Astrocyte of the spinal cord (primary cell): ENCODE measurements around the gene KCP.
A peak's percentile ranks its signal among the peaks of the same experiment; 100 is the strongest.

Experiments
- DNase-seq: peaks from one replicate; pipeline ENCODE4 v3.0.0; 2011; ENCODE audit warnings: low read depth, low spot score
- H3K4me3 ChIP-seq: 2 replicates; pipeline ENCODE4 v1.5.1; 2011; ENCODE audit warnings: low read depth, mild to moderate bottlenecking, low read length, moderate library complexity
- in situ Hi-C: cut with HindIII; loops from 2 replicates; pipeline ENCODE4 v1.10.0; 2017; ENCODE audit warnings: low sequenced_read_pairs
- TF ChIP-seq, protein P1 (sequence below): IDR thresholded peaks from 2 replicates; pipeline ENCODE4 v1.5.1; 2012; ENCODE audit warnings: low read depth, mild to moderate bottlenecking, low read length, inconsistent platforms

The KCP gene

DNA sequence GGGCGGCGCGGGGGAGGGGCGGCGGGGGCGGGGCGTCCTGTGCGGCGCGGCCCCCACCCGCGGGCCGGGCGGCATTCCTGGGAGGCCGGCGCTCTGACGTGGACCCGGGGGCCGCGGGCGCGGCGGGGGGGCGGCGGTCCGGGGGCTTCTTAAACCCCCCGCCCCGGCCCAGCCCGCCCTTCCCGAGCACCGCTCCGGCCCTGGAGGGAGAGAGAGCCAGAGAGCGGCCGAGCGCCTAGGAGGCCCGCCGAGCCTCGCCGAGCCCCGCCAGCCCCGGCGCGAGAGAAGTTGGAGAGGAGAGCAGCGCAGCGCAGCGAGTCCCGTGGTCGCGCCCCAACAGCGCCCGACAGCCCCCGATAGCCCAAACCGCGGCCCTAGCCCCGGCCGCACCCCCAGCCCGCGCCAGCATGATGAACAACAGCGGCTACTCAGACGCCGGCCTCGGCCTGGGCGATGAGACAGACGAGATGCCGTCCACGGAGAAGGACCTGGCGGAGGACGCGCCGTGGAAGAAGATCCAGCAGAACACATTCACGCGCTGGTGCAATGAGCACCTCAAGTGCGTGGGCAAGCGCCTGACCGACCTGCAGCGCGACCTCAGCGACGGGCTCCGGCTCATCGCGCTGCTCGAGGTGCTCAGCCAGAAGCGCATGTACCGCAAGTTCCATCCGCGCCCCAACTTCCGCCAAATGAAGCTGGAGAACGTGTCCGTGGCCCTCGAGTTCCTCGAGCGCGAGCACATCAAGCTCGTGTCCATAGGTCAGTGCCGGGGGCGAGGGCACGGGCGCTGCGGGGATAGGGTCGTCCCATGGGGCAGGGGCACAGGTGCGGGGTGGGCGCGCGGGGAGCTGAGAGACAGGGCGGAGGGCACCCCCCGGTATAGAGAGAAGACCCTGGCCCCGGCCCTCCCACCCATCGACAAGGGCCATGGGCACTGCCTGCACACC lies 80.0 kb downstream of the KCP start, which contains the start of gene FLNC:
FLNC (plus strand) TSS at position 176 of the 947 bp plus-strand sequence; CDS start at position 408, 232 bp downstream.
- TF ChIP-seq, protein P1, sequence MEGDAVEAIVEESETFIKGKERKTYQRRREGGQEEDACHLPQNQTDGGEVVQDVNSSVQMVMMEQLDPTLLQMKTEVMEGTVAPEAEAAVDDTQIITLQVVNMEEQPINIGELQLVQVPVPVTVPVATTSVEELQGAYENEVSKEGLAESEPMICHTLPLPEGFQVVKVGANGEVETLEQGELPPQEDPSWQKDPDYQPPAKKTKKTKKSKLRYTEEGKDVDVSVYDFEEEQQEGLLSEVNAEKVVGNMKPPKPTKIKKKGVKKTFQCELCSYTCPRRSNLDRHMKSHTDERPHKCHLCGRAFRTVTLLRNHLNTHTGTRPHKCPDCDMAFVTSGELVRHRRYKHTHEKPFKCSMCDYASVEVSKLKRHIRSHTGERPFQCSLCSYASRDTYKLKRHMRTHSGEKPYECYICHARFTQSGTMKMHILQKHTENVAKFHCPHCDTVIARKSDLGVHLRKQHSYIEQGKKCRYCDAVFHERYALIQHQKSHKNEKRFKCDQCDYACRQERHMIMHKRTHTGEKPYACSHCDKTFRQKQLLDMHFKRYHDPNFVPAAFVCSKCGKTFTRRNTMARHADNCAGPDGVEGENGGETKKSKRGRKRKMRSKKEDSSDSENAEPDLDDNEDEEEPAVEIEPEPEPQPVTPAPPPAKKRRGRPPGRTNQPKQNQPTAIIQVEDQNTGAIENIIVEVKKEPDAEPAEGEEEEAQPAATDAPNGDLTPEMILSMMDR, result no peak
- in situ Hi-C loops, result no loop called here
- DNase-seq, result peak; percentile 80
- H3K4me3 ChIP-seq, result peak within 1 kb of the TSS; percentile 90

DNA sequence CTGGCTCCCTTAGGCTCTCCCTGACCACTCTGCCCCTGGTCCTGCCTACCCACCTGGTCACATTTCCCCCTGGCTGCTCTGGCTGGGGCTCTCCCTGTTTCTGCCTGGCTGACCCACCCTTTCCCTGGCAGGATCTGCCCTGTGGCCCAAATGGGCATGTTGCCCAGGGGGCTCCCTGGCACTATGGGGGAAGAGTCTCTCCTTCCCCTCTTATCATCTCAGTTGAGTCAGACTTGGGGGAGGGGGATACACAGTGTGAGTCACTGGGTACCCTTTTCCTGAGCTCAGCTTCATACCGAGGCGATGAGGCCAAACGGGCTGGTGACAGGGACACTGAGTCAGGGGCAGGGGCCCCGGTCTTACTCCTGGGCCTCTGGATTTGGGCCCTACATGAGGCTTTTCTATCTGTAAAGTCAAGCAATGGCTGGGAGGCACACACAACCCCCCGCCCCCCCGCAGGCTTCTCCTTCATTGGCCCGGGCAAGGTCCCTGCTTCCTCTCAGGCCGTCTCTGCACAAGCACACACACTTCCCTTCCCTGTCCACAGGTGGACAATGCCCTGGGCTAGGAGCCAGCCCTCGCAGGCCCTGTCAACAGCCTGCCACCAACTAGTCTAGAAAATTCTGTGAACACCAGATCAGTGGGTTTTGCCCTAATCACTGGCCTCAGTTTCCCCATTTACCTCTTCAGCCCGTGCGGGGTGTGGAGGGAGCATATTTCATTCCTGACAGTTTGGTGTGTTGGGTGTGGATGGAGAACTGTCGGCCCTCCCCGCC lies 80.9 kb downstream of the KCP start:
- peak overlapping the region; percentile 16 for H3K4me3 ChIP-seq
- DNase-seq, result peak; percentile 55
- in situ Hi-C loops, result no loop called here
- TF ChIP-seq, protein P1, result no peak

DNA sequence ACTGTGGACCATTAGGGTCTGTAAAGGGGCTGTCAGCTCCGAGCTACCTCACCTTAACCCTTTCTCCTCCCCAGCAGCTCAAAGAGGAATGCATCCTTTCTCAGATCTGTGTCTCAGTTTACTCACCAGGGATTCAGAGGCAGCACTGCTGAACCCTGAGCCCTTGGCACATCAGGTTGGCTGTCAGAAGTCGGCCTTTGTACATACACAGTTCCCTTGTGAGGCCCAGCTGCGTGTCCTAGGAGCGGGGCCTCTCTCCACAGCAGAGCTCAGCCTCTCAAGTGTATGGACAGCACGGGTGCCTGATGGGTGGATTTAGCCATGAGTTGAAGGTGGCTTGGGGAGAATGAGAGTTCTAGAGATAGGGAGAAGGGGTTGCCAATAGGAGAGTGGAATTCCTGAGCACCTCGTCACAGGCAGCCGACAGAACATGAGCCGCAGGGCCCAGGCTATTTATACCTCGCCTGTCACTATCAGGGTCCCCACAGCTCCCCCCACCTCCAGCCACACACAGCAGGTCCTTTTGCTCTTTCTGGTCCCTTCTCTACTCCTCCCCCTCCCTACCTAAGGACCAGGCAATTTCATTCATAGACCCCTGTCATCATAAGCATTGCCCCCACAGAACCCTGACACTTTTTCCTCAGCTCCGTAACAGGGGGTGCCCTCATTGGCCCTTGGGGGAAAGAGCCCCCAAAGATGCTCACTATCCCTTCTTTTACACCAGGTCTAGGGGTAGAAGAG lies 82.4 kb downstream of the KCP start:
- TF ChIP-seq, protein P1, result no peak
- H3K4me3 ChIP-seq, result no peak overlapping the region
- in situ Hi-C loops, result no loop called here
- peak; percentile 73 for DNase-seq

DNA sequence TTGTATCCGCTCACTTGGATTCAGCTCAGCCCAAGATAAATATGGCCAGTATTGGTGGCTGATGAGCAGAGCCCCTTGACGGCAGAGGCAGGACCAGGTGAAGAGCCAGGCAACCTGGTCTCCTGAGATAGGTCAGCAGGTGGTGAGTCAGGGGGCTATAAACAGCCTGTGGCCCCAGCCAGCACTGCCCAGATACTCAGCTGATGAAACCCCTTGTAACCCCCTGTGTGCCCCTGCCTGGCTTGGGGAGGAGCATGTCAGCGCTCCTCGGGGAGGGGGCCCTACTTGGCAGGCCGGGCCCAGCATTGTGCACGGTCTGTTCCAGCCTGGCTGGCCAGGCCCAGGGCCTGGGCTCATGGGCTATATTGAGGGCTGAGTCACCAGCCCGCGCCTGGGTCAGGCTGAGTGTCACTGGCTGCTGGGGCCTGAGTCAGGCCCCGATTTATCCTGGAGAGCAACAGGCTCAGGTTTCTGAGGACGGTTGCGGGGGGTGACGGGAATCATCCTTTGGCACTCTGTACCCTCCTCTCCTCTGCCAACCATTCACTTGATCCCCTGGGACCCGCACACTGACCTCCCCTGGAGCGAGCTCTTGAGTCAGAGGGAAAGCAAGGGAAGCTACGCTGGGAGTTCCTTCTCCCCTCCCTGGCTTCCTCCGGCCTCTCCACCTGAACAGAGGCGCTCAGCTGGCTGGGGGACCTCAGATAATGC lies 83.1 kb downstream of the KCP start:
- in situ Hi-C loops, result no loop called here
- TF ChIP-seq, protein P1, result no peak
- DNase-seq, result peak; percentile 83

DNA sequence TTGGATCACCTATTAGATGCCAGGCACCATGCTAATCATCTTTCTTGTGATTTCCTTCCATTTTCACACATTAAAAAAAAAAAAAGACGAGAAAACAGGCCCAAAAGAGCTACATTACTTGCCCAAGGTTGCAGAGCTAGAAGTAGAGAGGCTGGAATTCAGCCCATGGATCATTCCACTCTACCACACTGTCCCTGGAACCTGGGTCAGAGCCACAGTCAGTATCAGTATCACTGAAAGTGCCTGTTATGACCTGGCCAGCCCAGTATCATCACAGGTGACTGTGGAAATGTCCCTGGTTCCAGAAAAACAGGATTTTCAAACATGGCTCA lies 83.6 kb downstream of the KCP start:
- DNase-seq, result no peak
- TF ChIP-seq, protein P1, result no peak

More for the DNA sequence above, 83.1 kb downstream of the KCP start:
- H3K4me3 ChIP-seq, result no peak overlapping the region

More for the DNA sequence above, 83.6 kb downstream of the KCP start:
- in situ Hi-C loops, result no loop called here
- H3K4me3 ChIP-seq, result no peak overlapping the region
